ENCODE measurements around the gene APPBP2. TPM values are rescaled to one million over a fixed set of nuclear protein-coding genes. Genes with fewer than 3 reads are reported as not detected.

APPBP2 gene
- polyA plus RNA-seq, 1 donor (not counting 4 experiments of a cell fraction or from before 2014, with no cell fraction given): 21.1 TPM

GRCh38 chr17:60481604-60482003 is 44.4 kb downstream of the APPBP2 start:
- Histone ChIP-seq H3K9ac (ENCODE audit: control insufficient read depth, extremely low read depth, insufficient read depth, low read length) (no peak overlapping the region), H3K36me3 (ENCODE audit: control insufficient read depth in 2 of 2, extremely low read depth in 1 of 2, insufficient read depth in 2 of 2, low read length in 2 of 2) (peaks cover 0 to 2% of the 10 kb centered on the region in 2 experiments), H2AFZ (ENCODE audit: control insufficient read depth, low read length) (no peak overlapping the region), H3K4me1 (ENCODE audit: control insufficient read depth, extremely low read depth, insufficient read depth, low read length) (no peaks in the 10 kb centered on the region), H3K4me3 (ENCODE audit: control insufficient read depth in 2 of 3, extremely low read depth in 1 of 3, insufficient read depth in 2 of 3, low read depth in 1 of 3, low read length in 3 of 3) (no peak overlapping the region), H3K79me2 (ENCODE audit: control insufficient read depth, insufficient read depth, low read length) (no peaks in the 10 kb centered on the region), H3K27me3 (ENCODE audit: control insufficient read depth, extremely low read depth, insufficient read depth, low read length) (no peaks in the 10 kb centered on the region), H3K9me3 (ENCODE audit: control insufficient read depth, low read depth, low read length) (no peaks in the 10 kb centered on the region), H3K4me2 (ENCODE audit: control insufficient read depth, extremely low read depth, insufficient read depth, low read depth, low read length) (no peak overlapping the region), H3K9me1 (ENCODE audit: control insufficient read depth, extremely low read depth, insufficient read depth, low read length) (no peaks in the 10 kb centered on the region), H4K20me1 (ENCODE audit: control insufficient read depth, extremely low read depth, insufficient read depth, low read length) (no peaks in the 10 kb centered on the region), H3K27ac (ENCODE audit: control insufficient read depth, insufficient read depth, low read length) (no peak overlapping the region)
- DNase-seq (ENCODE audit: low read depth, low spot score) (no peak), FAIRE-seq (no peak)
- TF ChIP-seq CTCF (optimal IDR thresholded peaks at IDR 0.05 in 1 of 3, IDR thresholded peaks at IDR 0.05 in 1 of 3, conservative IDR thresholded peaks at IDR 0.05 in 1 of 3; ENCODE audit: extremely low read depth in 1 of 3, insufficient read depth in 2 of 3, low read length in 3 of 3) (no peak), EZH2 (IDR thresholded peaks at IDR 0.05; ENCODE audit: low read length) (no peak)
- dilution Hi-C loops (cut with MboI; ENCODE audit: extremely low pct_ligation_motif_present, low sequenced_read_pairs): no loop called here

- H4K20me1 ChIP-seq (ENCODE audit: control insufficient read depth, extremely low read depth, insufficient read depth, low read length): no peaks in the 10 kb centered on the region
- TF ChIP-seq EZH2 (IDR thresholded peaks at IDR 0.05; ENCODE audit: low read length): no peak
- TF ChIP-seq CTCF (optimal IDR thresholded peaks at IDR 0.05 in 1 of 3, IDR thresholded peaks at IDR 0.05 in 1 of 3, conservative IDR thresholded peaks at IDR 0.05 in 1 of 3; ENCODE audit: extremely low read depth in 1 of 3, insufficient read depth in 2 of 3, low read length in 3 of 3): no peak
- DNase-seq (ENCODE audit: low read depth, low spot score) (no peak), FAIRE-seq (no peak)
- H3K36me3 ChIP-seq (ENCODE audit: control insufficient read depth in 2 of 2, extremely low read depth in 1 of 2, insufficient read depth in 2 of 2, low read length in 2 of 2): no peaks in the 10 kb centered on the region
- H3K9me1 ChIP-seq (ENCODE audit: control insufficient read depth, extremely low read depth, insufficient read depth, low read length): no peaks in the 10 kb centered on the region
- no peaks in the 10 kb centered on the region for H3K79me2 ChIP-seq (ENCODE audit: control insufficient read depth, insufficient read depth, low read length)
- H3K9me3 ChIP-seq (ENCODE audit: control insufficient read depth, low read depth, low read length): no peaks in the 10 kb centered on the region
- no peak overlapping the region for H2AFZ ChIP-seq (ENCODE audit: control insufficient read depth, low read length)
- H3K4me1 ChIP-seq (ENCODE audit: control insufficient read depth, extremely low read depth, insufficient read depth, low read length): peaks cover 8% of the 10 kb centered on the region
- no peaks in the 10 kb centered on the region for H3K27me3 ChIP-seq (ENCODE audit: control insufficient read depth, extremely low read depth, insufficient read depth, low read length)
- H3K27ac ChIP-seq (ENCODE audit: control insufficient read depth, insufficient read depth, low read length): no peak overlapping the region
- no peak overlapping the region for H3K9ac ChIP-seq (ENCODE audit: control insufficient read depth, extremely low read depth, insufficient read depth, low read length)
- H3K4me3 ChIP-seq (ENCODE audit: control insufficient read depth in 2 of 3, extremely low read depth in 1 of 3, insufficient read depth in 2 of 3, low read depth in 1 of 3, low read length in 3 of 3): no peak overlapping the region
- no peak overlapping the region for H3K4me2 ChIP-seq (ENCODE audit: control insufficient read depth, extremely low read depth, insufficient read depth, low read depth, low read length)
- dilution Hi-C loops (cut with MboI; ENCODE audit: extremely low pct_ligation_motif_present, low sequenced_read_pairs): no loop called here
These were observed 52.3 kb downstream of the APPBP2 start for GRCh38 chr17:60473788-60474187.

All from keratinocyte (primary cell).